Nephron (organoid): ENCODE results near the gene INO80C.

ENCODE experiments used
- H3K27ac Mint-ChIP-seq, 3 experiments: 2 replicates each; pipeline ENCODE4 v1.8.0; 2020; ENCODE audit warnings: mixed read lengths in 3 of 3, mild to moderate bottlenecking in 2 of 3, moderate library complexity in 1 of 3
- H3K27me3 Mint-ChIP-seq: 2 replicates; pipeline ENCODE4 v1.8.0; 2021; ENCODE audit warnings: low read depth, mild to moderate bottlenecking, moderate library complexity, mixed read lengths
- H3K36me3 Mint-ChIP-seq: 2 replicates; pipeline ENCODE4 v1.8.0; 2020; ENCODE audit warnings: low read depth, mixed read lengths
- H3K4me1 Mint-ChIP-seq: 2 replicates; pipeline ENCODE4 v1.8.0; 2020; ENCODE audit warnings: mixed read lengths
- H3K4me3 Mint-ChIP-seq, 3 experiments: 2 replicates each; pipeline ENCODE4 v1.8.0; 2020; ENCODE audit warnings: mild to moderate bottlenecking in 3 of 3, mixed read lengths in 3 of 3, moderate library complexity in 2 of 3
- H3K9me3 Mint-ChIP-seq: 2 replicates; pipeline ENCODE4 v1.8.0; 2020; ENCODE audit warnings: mixed read lengths
- CTCF ChIP-seq, 3 experiments: fragments of 200-600 bp; sonication (generic); IDR thresholded peaks; one replicate each; pipeline ENCODE4 v1.5.0; 2021; ENCODE audit warnings: antibody characterized with exemption in 3 of 3; ENCODE audit not compliant: unreplicated experiment in 3 of 3

Gene INO80C

GRCh38 chr18:35438480-35439234 lies 59.1 kb downstream of the INO80C start:
- no peak for TF ChIP-seq CTCF (IDR thresholded peaks at IDR 0.05; ENCODE audit: unreplicated experiment in 3 of 3)
- Mint-ChIP-seq H3K27ac (no peak overlapping the region), H3K4me1 (no peaks in the 10 kb centered on the region), H3K36me3 (no peaks in the 10 kb centered on the region), H3K4me3 (no peak overlapping the region), H3K27me3 (no peaks in the 10 kb centered on the region), H3K9me3 (peaks cover 4% of the 10 kb centered on the region)

GRCh38 chr18:35437836-35438235 lies 59.9 kb downstream of the INO80C start:
- Mint-ChIP-seq H3K4me1 (no peaks in the 10 kb centered on the region), H3K36me3 (no peaks in the 10 kb centered on the region), H3K27me3 (no peaks in the 10 kb centered on the region), H3K27ac (no peak overlapping the region), H3K4me3 (no peak overlapping the region), H3K9me3 (peaks cover 4% of the 10 kb centered on the region)
- no peak for TF ChIP-seq CTCF (IDR thresholded peaks at IDR 0.05; ENCODE audit: unreplicated experiment in 3 of 3)

- Mint-ChIP-seq H3K4me1 (no peaks in the 10 kb centered on the region), H3K36me3 (no peaks in the 10 kb centered on the region), H3K9me3 (peaks cover 4% of the 10 kb centered on the region), H3K27ac (no peak overlapping the region), H3K27me3 (no peaks in the 10 kb centered on the region), H3K4me3 (no peak overlapping the region)
- TF ChIP-seq CTCF (IDR thresholded peaks at IDR 0.05; ENCODE audit: unreplicated experiment in 3 of 3) = no peak
Observed at GRCh38 chr18:35436076-35436649, 61.6 kb downstream of the INO80C start.

- no peak for TF ChIP-seq CTCF (IDR thresholded peaks at IDR 0.05; ENCODE audit: unreplicated experiment in 3 of 3)
- Mint-ChIP-seq H3K27me3 (no peaks in the 10 kb centered on the region), H3K9me3 (peaks cover 4% of the 10 kb centered on the region), H3K36me3 (no peaks in the 10 kb centered on the region), H3K4me3 (no peak overlapping the region), H3K27ac (no peak overlapping the region), H3K4me1 (no peaks in the 10 kb centered on the region)
Observed at GRCh38 chr18:35435401-35435800, 62.4 kb downstream of the INO80C start.

- no peak overlapping the region for H3K4me3 Mint-ChIP-seq
- no peak overlapping the region for H3K27ac Mint-ChIP-seq
- peaks cover 4% of the 10 kb centered on the region for H3K9me3 Mint-ChIP-seq
- H3K27me3 Mint-ChIP-seq = no peaks in the 10 kb centered on the region
- no peak for TF ChIP-seq CTCF (IDR thresholded peaks at IDR 0.05; ENCODE audit: unreplicated experiment in 3 of 3)
- no peaks in the 10 kb centered on the region for H3K36me3 Mint-ChIP-seq
- no peaks in the 10 kb centered on the region for H3K4me1 Mint-ChIP-seq
Observed at GRCh38 chr18:35432565-35433001, 65.2 kb downstream of the INO80C start.

GRCh38 chr18:35431374-35431741 lies 66.4 kb downstream of the INO80C start:
- no peaks in the 10 kb centered on the region for H3K36me3 Mint-ChIP-seq
- H3K9me3 Mint-ChIP-seq = peaks cover 4% of the 10 kb centered on the region
- TF ChIP-seq CTCF (IDR thresholded peaks at IDR 0.05; ENCODE audit: unreplicated experiment in 3 of 3) = no peak
- no peak overlapping the region for H3K27ac Mint-ChIP-seq
- no peaks in the 10 kb centered on the region for H3K4me1 Mint-ChIP-seq
- no peaks in the 10 kb centered on the region for H3K27me3 Mint-ChIP-seq
- H3K4me3 Mint-ChIP-seq = no peak overlapping the region
